Endothelial cell of umbilical vein (primary cell): ENCODE measurements around the gene UMPS. TPM values are rescaled to one million over a fixed set of nuclear protein-coding genes. Genes with fewer than 3 reads are reported as not detected.

Source experiments
- BruUV-seq: library from RNA; stranded (reverse); fragments of 400-500 nt; replicated peaks from 2 replicates; lab custom pipeline; 2021; lab: Mats Ljungman, UMichigan
- CTCF ChIA-PET: fragments of 300-600, 350-600 bp; sonication (Branson Sonifier 250); formaldehyde crosslinking; loops from one replicate; lab custom pipeline; 2021; ENCODE audit warnings: antibody characterized with exemption, inconsistent platforms; lab: Charles Lee
- POLR2A ChIA-PET: fragments of 300-600, 350-600 bp; sonication (Branson Sonifier 250); formaldehyde crosslinking; loops from one replicate; lab custom pipeline; 2021; ENCODE audit warnings: antibody characterized with exemption, inconsistent platforms; lab: Charles Lee
- DNase-seq: peaks from one replicate; pipeline ENCODE4 v3.0.0-alpha.2; 2011; ENCODE audit warnings: low read depth, low spot score
- FAIRE-seq: peaks from 2 replicates; lab custom pipeline; 2011; peaks lifted over from hg19 to GRCh38; lab: Jason Lieb, UNC
- H2AFZ ChIP-seq: 2 replicates; pipeline ENCODE4 v1.6.0; 2012; ENCODE audit warnings: low read depth, low read length, control low read depth, inconsistent platforms
- H3K27ac ChIP-seq: 2 replicates; pipeline ENCODE4 v1.5.1; 2011; ENCODE audit warnings: low read depth, mild to moderate bottlenecking, control low read depth, low read length, moderate library complexity; ENCODE audit not compliant: insufficient read depth
- H3K27me3 ChIP-seq, 2 experiments: 2 replicates each; pipeline versions ENCODE4 v1.6.0 to v1.6.1; 2011; ENCODE audit warnings: low read length in 2 of 2, mixed read lengths in 1 of 2; ENCODE audit not compliant: control insufficient read depth in 2 of 2, insufficient read depth in 2 of 2
- H3K36me3 ChIP-seq, 2 experiments: 2 replicates in 1 of 2; 3 replicates in 1 of 2; pipeline ENCODE4 v1.5.1; 2011; ENCODE audit warnings: low read length in 2 of 2, mild to moderate bottlenecking in 1 of 2, moderate library complexity in 1 of 2; ENCODE audit not compliant: control insufficient read depth in 2 of 2, insufficient read depth in 2 of 2; ENCODE audit errors: extremely low read depth in 1 of 2
- H3K4me1 ChIP-seq: 3 replicates; pipeline ENCODE4 v1.5.1; 2011; ENCODE audit warnings: mild to moderate bottlenecking, low read length; ENCODE audit not compliant: control insufficient read depth, insufficient read depth; ENCODE audit errors: extremely low read depth
- H3K4me2 ChIP-seq: 2 replicates; pipeline ENCODE4 v1.6.1; 2011; ENCODE audit warnings: low read length, control low read depth, mixed read lengths; ENCODE audit not compliant: insufficient read depth
- H3K4me3 ChIP-seq, 3 experiments: fragments of 200-600 bp in 1 of 3; sonication (generic), shearing (Covaris generic) in 1 of 3; replicated peaks in 1 of 3; 2 replicates each; pipeline ENCODE4 v1.5.1; 2011 to 2016; ENCODE audit warnings: control low read depth in 3 of 3, low read length in 3 of 3, mild to moderate bottlenecking in 2 of 3, inconsistent platforms in 1 of 3, low read depth in 1 of 3, moderate library complexity in 1 of 3; ENCODE audit not compliant: insufficient read depth in 1 of 3
- H3K79me2 ChIP-seq: 2 replicates; pipeline ENCODE4 v1.6.0; 2012; ENCODE audit warnings: low read length, inconsistent platforms; ENCODE audit not compliant: control insufficient read depth, insufficient read depth
- H3K9ac ChIP-seq: replicated peaks from 2 replicates; pipeline ENCODE3; 2011; ENCODE audit warnings: low read length, control low read depth; ENCODE audit not compliant: insufficient read depth; ENCODE audit errors: extremely low read depth
- H3K9me1 ChIP-seq: replicated peaks from 3 replicates; pipeline ENCODE4 v1.6.0; 2011; ENCODE audit warnings: mild to moderate bottlenecking, low read length; ENCODE audit not compliant: control insufficient read depth, insufficient read depth; ENCODE audit errors: extremely low read depth
- H3K9me3 ChIP-seq: replicated peaks from 2 replicates; pipeline ENCODE4 v1.5.1; 2012; ENCODE audit warnings: low read length, inconsistent platforms; ENCODE audit not compliant: control insufficient read depth, insufficient read depth
- H4K20me1 ChIP-seq: replicated peaks from 2 replicates; pipeline ENCODE3; 2011; ENCODE audit warnings: mild to moderate bottlenecking, low read length; ENCODE audit not compliant: control insufficient read depth, insufficient read depth; ENCODE audit errors: extremely low read depth
- CTCF ChIP-seq, 2 donors: IDR thresholded peaks; 1 replicate in 1 of 2; 2 replicates in 1 of 2; pipeline ENCODE4 v1.5.1; 2011; ENCODE audit warnings: low read length in 2 of 2, mild to moderate bottlenecking in 2 of 2, moderate library complexity in 2 of 2, control low read depth in 1 of 2, inconsistent platforms in 1 of 2, low read depth in 1 of 2; ENCODE audit not compliant: insufficient read depth in 1 of 2; ENCODE audit errors: extremely low read depth in 1 of 2
- EZH2 ChIP-seq: IDR thresholded peaks from 2 replicates; pipeline ENCODE4 v1.6.1; 2012; ENCODE audit warnings: borderline replicate concordance, low read depth, mild to moderate bottlenecking, moderate library complexity, low read length, inconsistent platforms; ENCODE audit not compliant: severe bottlenecking
- FOS ChIP-seq: IDR thresholded peaks from 2 replicates; pipeline ENCODE4 v1.6.1; 2011; ENCODE audit warnings: mild to moderate bottlenecking, low read length, moderate library complexity, borderline replicate concordance; ENCODE audit not compliant: insufficient read depth
- GATA2 ChIP-seq: IDR thresholded peaks from 2 replicates; pipeline ENCODE4 v1.7.0; 2011; ENCODE audit warnings: low read depth, mild to moderate bottlenecking, moderate library complexity, mixed read lengths, low read length; ENCODE audit not compliant: insufficient read length, insufficient read depth
- JUN ChIP-seq: IDR thresholded peaks from 2 replicates; pipeline ENCODE4 v1.6.1; 2011; ENCODE audit warnings: borderline replicate concordance, low read depth; ENCODE audit not compliant: insufficient read length, insufficient read depth
- MAX ChIP-seq: IDR thresholded peaks from 2 replicates; pipeline ENCODE4 v1.6.1; 2011; ENCODE audit not compliant: insufficient read depth, insufficient read length
- MYC ChIP-seq: IDR thresholded peaks from one replicate; pipeline ENCODE4 v1.6.1; 2011; ENCODE audit warnings: mild to moderate bottlenecking, low read depth, low read length
- POLR2A ChIP-seq: IDR thresholded peaks from 2 replicates; pipeline ENCODE4 v1.6.1; 2012; ENCODE audit warnings: low read depth, mild to moderate bottlenecking, control low read depth, low read length
- POLR2AphosphoS5 ChIP-seq: IDR thresholded peaks from 2 replicates; pipeline ENCODE4 v1.6.1; 2012; ENCODE audit warnings: low read depth, mild to moderate bottlenecking, control low read depth, low read length, moderate library complexity; ENCODE audit not compliant: insufficient read depth
- dilution Hi-C: fragments of 300-500 bp; cut with MboI; formaldehyde crosslinking; loops from one replicate; pipeline ENCODE4 v1.15.0; 2019; ENCODE audit warnings: low sequenced_read_pairs; ENCODE audit not compliant: extremely low pct_ligation_motif_present
- intact Hi-C: fragments of 100-400 bp; cut with micrococcal nuclease; formaldehyde crosslinking; loops from one replicate; pipeline ENCODE4 v1.10.0; 2022
- polyA plus RNA-seq, 4 experiments: library from polyadenylated mRNA; depleted of rRNA in 3 of 4; stranded (reverse) in 3 of 4; unstranded in 1 of 4; fragments of >200 nt; gene quantifications; 2 replicates each; pipeline versions ENCODE4 v1.2.1 to v1.2.3, GENCODE V29; 2011 to 2012; ENCODE audit warnings: missing spikeins in 1 of 4
- total RNA-seq: library from RNA; stranded (reverse); gene quantifications from 2 replicates; pipeline ENCODE4 v1.2.3, GENCODE V29; 2021

UMPS gene
- total and polyA plus RNA-seq, 2 donors (not counting 3 experiments of a cell fraction or from before 2014, with no cell fraction given): 38.6 to 50.2 TPM

- FAIRE-seq (no peak), DNase-seq (no peak)
- ChIA-PET POLR2A (no interaction called here), CTCF (interaction anchor here (0.8 kb wide), 1 partner anchor 8 kb away, joined by 3 read pairs; no protein-coding TSS in a partner anchor)
- no peak overlapping the region for H3K9ac ChIP-seq
- H3K4me2 ChIP-seq: no peak overlapping the region
- H3K27ac ChIP-seq: no peak overlapping the region
- H3K4me1 ChIP-seq: no peaks in the 10 kb centered on the region
- no peak for TF ChIP-seq FOS
- no peak for TF ChIP-seq POLR2AphosphoS5
- no peak for TF ChIP-seq EZH2
- TF ChIP-seq CTCF (IDR thresholded peaks at IDR 0.05; ENCODE audit: extremely low read depth in 1 of 2, insufficient read depth in 1 of 2, low read depth in 1 of 2, low read length in 2 of 2): no peak
- no peak for TF ChIP-seq MAX
- TF ChIP-seq JUN: no peak
- TF ChIP-seq POLR2A: no peak
- TF ChIP-seq MYC: no peak
- TF ChIP-seq GATA2: no peak
- intact Hi-C loops: no loop called here
- dilution Hi-C loops: no loop called here
- no peaks in the 10 kb centered on the region for H3K79me2 ChIP-seq
- H3K27me3 ChIP-seq: peaks cover 5 to 7% of the 10 kb centered on the region in 2 experiments
- no peaks in the 10 kb centered on the region for H3K9me3 ChIP-seq
- H2AFZ ChIP-seq: no peak overlapping the region
- H3K9me1 ChIP-seq: no peaks in the 10 kb centered on the region
- H4K20me1 ChIP-seq: no peaks in the 10 kb centered on the region
- no peak overlapping the region for H3K4me3 ChIP-seq
- no TSS peak for BruUV-seq
- H3K36me3 ChIP-seq: no peaks in the 10 kb centered on the region
These were observed 49.7 kb upstream of the UMPS start for GRCh38 chr3:124680521-124680920.
